K562 (cell line): ENCODE measurements around the gene LMX1B.

ENCODE experiments used
- ATF2 ChIP-seq: sonication (generic); formaldehyde crosslinking; IDR thresholded peaks from 2 replicates; pipeline ENCODE4 v1.8.1; 2022; ENCODE audit warnings: missing genetic modification reagents
- CEBPG ChIP-seq, 3 experiments: fragments of 200-800 bp in 1 of 3; sonication (Bioruptor generic) in 1 of 3; sonication (generic) in 1 of 3; formaldehyde crosslinking in 1 of 3; IDR thresholded peaks in 2 of 3; conservative IDR thresholded peaks in 1 of 3; 2 replicates each; pipeline versions ENCODE4 v1.6.1 to v1.8.0; 2016 to 2022; ENCODE audit warnings: missing compliant biosample characterization in 2 of 3, missing genetic modification characterization in 2 of 3, mild to moderate bottlenecking in 1 of 3, missing genetic modification reagents in 1 of 3
- GABPA ChIP-seq: fragments of 200-800 bp; sonication (Bioruptor generic); conservative IDR thresholded peaks from 2 replicates; pipeline ENCODE4 v1.6.1; 2016; ENCODE audit warnings: low read depth, missing genetic modification characterization, missing compliant biosample characterization
- KAT2B ChIP-seq: IDR thresholded peaks from one replicate; pipeline ENCODE4 v1.6.1; 2012; ENCODE audit warnings: low read depth, mild to moderate bottlenecking, control low read depth, inconsistent platforms, low read length, moderate library complexity
- KLF6 ChIP-seq: fragments of 250-450 bp; sonication (Bioruptor Pico); IDR thresholded peaks from 2 replicates; pipeline ENCODE4 v1.4.0; 2020; ENCODE audit warnings: mild to moderate bottlenecking, moderate library complexity, borderline replicate concordance
- MAZ ChIP-seq, 2 experiments: fragments of 450-650 bp in 1 of 2; sonication (generic) in 1 of 2; formaldehyde crosslinking; IDR thresholded peaks in 1 of 2; conservative IDR thresholded peaks in 1 of 2; 2 replicates each; pipeline versions ENCODE4 v1.4.0 to v1.5.0; 2020; ENCODE audit warnings: mild to moderate bottlenecking in 1 of 2, missing genetic modification reagents in 1 of 2
- POLR2A ChIP-seq: fragments of 450-650 bp; conservative IDR thresholded peaks from 2 replicates; pipeline ENCODE4 v1.6.1; 2016
- RBBP5 ChIP-seq: fragments of 200-600 bp; sonication (generic); IDR thresholded peaks from 2 replicates; pipeline ENCODE4 v1.6.1; 2012; ENCODE audit warnings: borderline replicate concordance, mild to moderate bottlenecking, low read length, control low read depth, inconsistent platforms; ENCODE audit not compliant: insufficient read depth, poor library complexity, severe bottlenecking
- RFX5 ChIP-seq: IDR thresholded peaks from 2 replicates; pipeline ENCODE4 v1.6.1; 2011; ENCODE audit warnings: low read depth, mild to moderate bottlenecking, improper control_type of control experiment, low read length
- TARDBP ChIP-seq: fragments of 450-650 bp; IDR thresholded peaks from 2 replicates; pipeline ENCODE4 v1.6.1; 2016

- no peak for TF ChIP-seq CEBPG (CRISPR knock-in tag; IDR thresholded peaks at IDR 0.05)
- TF ChIP-seq CEBPG (tag; conservative IDR thresholded peaks at IDR 0.05 in 1 of 2, IDR thresholded peaks at IDR 0.05 in 1 of 2): no peak
- TF ChIP-seq MAZ (CRISPR knock-in tag; conservative IDR thresholded peaks at IDR 0.05 in 1 of 2, IDR thresholded peaks at IDR 0.05 in 1 of 2): no peak
- no peak for TF ChIP-seq ATF2 (CRISPR knock-in tag)
- TF ChIP-seq TARDBP: no peak
- TF ChIP-seq RBBP5: no peak
- TF ChIP-seq KLF6 (CRISPR knock-in tag): no peak
- no peak for TF ChIP-seq GABPA (tag)
- TF ChIP-seq POLR2A: no peak
- no peak for TF ChIP-seq KAT2B
- no peak for TF ChIP-seq RFX5
Measured at GRCh38 chr9:126688617-126689016, 74.9 kb downstream of the LMX1B start.
